ENCODE data around the gene PLPPR3.
"Not testable (repeated sequence)": the region's sequence is repeated elsewhere in the genome, so short reads cannot be mapped to it uniquely, and the experiment has no call there.

The PLPPR3 gene

GRCh38 chr19:853014-853585, 31.3 kb upstream of the PLPPR3 start:
- no peak for DNase-seq (ENCODE audit: low read depth)
- no peak for TF ChIP-seq CTCF (IDR thresholded peaks at IDR 0.05; ENCODE audit: control insufficient read depth, extremely low read depth, insufficient read depth)
- no peak overlapping the region for H3K4me3 ChIP-seq (ENCODE audit: low read depth, low read length)

GRCh38 chr19:852136-853013, 30.6 kb upstream of the PLPPR3 start, which contains the start of gene ELANE:
ELANE (plus strand) TSS chr19:852303; CDS start chr19:852329, 26 bp downstream.
- TF ChIP-seq CTCF (IDR thresholded peaks at IDR 0.05; ENCODE audit: control insufficient read depth, extremely low read depth, insufficient read depth) = no peak
- H3K4me3 ChIP-seq (ENCODE audit: low read depth, low read length) = no peak within 1 kb of the TSS
- no peak for DNase-seq (ENCODE audit: low read depth)

GRCh38 chr19:850979-851335, 29.2 kb upstream of the PLPPR3 start:
- H3K4me3 ChIP-seq (ENCODE audit: low read depth, low read length) = no peak overlapping the region
- DNase-seq (ENCODE audit: low read depth) = no peak
- TF ChIP-seq CTCF (IDR thresholded peaks at IDR 0.05; ENCODE audit: control insufficient read depth, extremely low read depth, insufficient read depth) = no peak

GRCh38 chr19:850221-850978, 28.6 kb upstream of the PLPPR3 start:
- peak; percentile 63 for DNase-seq (ENCODE audit: low read depth)
- H3K4me3 ChIP-seq (ENCODE audit: low read depth, low read length) = no peak overlapping the region
- TF ChIP-seq CTCF (IDR thresholded peaks at IDR 0.05; ENCODE audit: control insufficient read depth, extremely low read depth, insufficient read depth) = no peak

GRCh38 chr19:849195-849594, 27.4 kb upstream of the PLPPR3 start:
- not testable (repeated sequence) for DNase-seq (ENCODE audit: low read depth); H3K4me3 ChIP-seq (ENCODE audit: low read depth, low read length)

GRCh38 chr19:848386-848921, 26.7 kb upstream of the PLPPR3 start:
- H3K4me3 ChIP-seq (ENCODE audit: low read depth, low read length) = no peak overlapping the region
- TF ChIP-seq CTCF (IDR thresholded peaks at IDR 0.05; ENCODE audit: control insufficient read depth, extremely low read depth, insufficient read depth) = no peak
- DNase-seq (ENCODE audit: low read depth) = no peak

Measured in LNCaP clone FGC (cell line).